T-helper 2 cell treated with Interferon-gamma antibody and Interleukin-4, amounts not matched to agents 5 μg/mL and 100 μg/mL, for 36 hours (primary cell): ENCODE measurements around the gene RELT.

Source experiments
- DNase-seq: peaks from one replicate; pipeline ENCODE4 v3.0.0; 2021; ENCODE audit warnings: low spot score
- H3K27ac Mint-ChIP-seq: one replicate; pipeline ENCODE4 v1.8.0; 2021; ENCODE audit warnings: mild to moderate bottlenecking, mixed read lengths
- H3K27me3 Mint-ChIP-seq: one replicate; pipeline ENCODE4 v1.8.0; 2021; ENCODE audit warnings: low read depth, mixed read lengths
- H3K36me3 Mint-ChIP-seq: one replicate; pipeline ENCODE4 v1.8.0; 2021; ENCODE audit warnings: low read depth, mixed read lengths
- H3K4me1 Mint-ChIP-seq: one replicate; pipeline ENCODE4 v1.8.0; 2021; ENCODE audit warnings: low read depth, mixed read lengths
- H3K4me3 Mint-ChIP-seq: one replicate; pipeline ENCODE4 v1.8.0; 2022; ENCODE audit warnings: mild to moderate bottlenecking, moderate library complexity, mixed read lengths
- H3K9me3 Mint-ChIP-seq: one replicate; pipeline ENCODE4 v1.8.0; 2021; ENCODE audit warnings: mixed read lengths

RELT gene

GRCh38 chr11:73376803-73377629 is 817 bp downstream of the RELT start:
- Mint-ChIP-seq H3K27ac (peak overlapping the region; percentile 100), H3K36me3 (peaks cover 6% of the 10 kb centered on the region), H3K4me3 (peak overlapping the region; percentile 100), H3K4me1 (peaks cover 31% of the 10 kb centered on the region), H3K9me3 (no peaks in the 10 kb centered on the region), H3K27me3 (no peaks in the 10 kb centered on the region)
- DNase-seq, result peak; percentile 68

- peaks cover 6% of the 10 kb centered on the region for H3K36me3 Mint-ChIP-seq
Measured at GRCh38 chr11:73379189-73379880, 3.1 kb downstream of the RELT start.

GRCh38 chr11:73380331-73380730 is 4.1 kb downstream of the RELT start:
- no peaks in the 10 kb centered on the region for H3K27me3 Mint-ChIP-seq
- no peaks in the 10 kb centered on the region for H3K9me3 Mint-ChIP-seq
- H3K36me3 Mint-ChIP-seq, result peaks cover 6% of the 10 kb centered on the region
- peak overlapping the region; percentile 12 for H3K27ac Mint-ChIP-seq
- H3K4me1 Mint-ChIP-seq, result peaks cover 52% of the 10 kb centered on the region
- DNase-seq, result no peak
- no peak overlapping the region for H3K4me3 Mint-ChIP-seq

More at GRCh38 chr11:73379189-73379880, 3.1 kb downstream of the RELT start:
- no peak overlapping the region for H3K4me3 Mint-ChIP-seq
- peaks cover 44% of the 10 kb centered on the region for H3K4me1 Mint-ChIP-seq
- no peak for DNase-seq
- H3K27me3 Mint-ChIP-seq, result no peaks in the 10 kb centered on the region
- H3K27ac Mint-ChIP-seq, result no peak overlapping the region
- no peaks in the 10 kb centered on the region for H3K9me3 Mint-ChIP-seq

- DNase-seq, result no peak
- H3K9me3 Mint-ChIP-seq, result no peaks in the 10 kb centered on the region
- H3K36me3 Mint-ChIP-seq, result peaks cover 6% of the 10 kb centered on the region
- H3K27ac Mint-ChIP-seq, result peak overlapping the region; percentile 12
- H3K4me3 Mint-ChIP-seq, result no peak overlapping the region
- H3K27me3 Mint-ChIP-seq, result no peaks in the 10 kb centered on the region
- H3K4me1 Mint-ChIP-seq, result peaks cover 53% of the 10 kb centered on the region
Measured at GRCh38 chr11:73380897-73381410, 4.8 kb downstream of the RELT start.

GRCh38 chr11:73381589-73381988 is 5.4 kb downstream of the RELT start:
- Mint-ChIP-seq H3K27ac (no peak overlapping the region), H3K27me3 (no peaks in the 10 kb centered on the region), H3K9me3 (no peaks in the 10 kb centered on the region), H3K36me3 (peaks cover 6% of the 10 kb centered on the region), H3K4me1 (peaks cover 58% of the 10 kb centered on the region), H3K4me3 (no peak overlapping the region)
- DNase-seq, result no peak

- H3K9me3 Mint-ChIP-seq, result no peaks in the 10 kb centered on the region
- H3K36me3 Mint-ChIP-seq, result peaks cover 2% of the 10 kb centered on the region
- DNase-seq, result no peak
- no peaks in the 10 kb centered on the region for H3K27me3 Mint-ChIP-seq
- H3K4me3 Mint-ChIP-seq, result no peak overlapping the region
- H3K27ac Mint-ChIP-seq, result peak overlapping the region; percentile 36
- H3K4me1 Mint-ChIP-seq, result peaks cover 61% of the 10 kb centered on the region
Measured at GRCh38 chr11:73382183-73382582, 6.0 kb downstream of the RELT start.

- H3K27me3 Mint-ChIP-seq, result no peaks in the 10 kb centered on the region
- H3K9me3 Mint-ChIP-seq, result no peaks in the 10 kb centered on the region
- H3K4me1 Mint-ChIP-seq, result peaks cover 57% of the 10 kb centered on the region
- no peak for DNase-seq
- no peak overlapping the region for H3K27ac Mint-ChIP-seq
- H3K36me3 Mint-ChIP-seq, result peaks cover 2% of the 10 kb centered on the region
- H3K4me3 Mint-ChIP-seq, result no peak overlapping the region
Measured at GRCh38 chr11:73382747-73383146, 6.5 kb downstream of the RELT start.

GRCh38 chr11:73383249-73384124 is 7.3 kb downstream of the RELT start:
- Mint-ChIP-seq H3K36me3 (peaks cover 4% of the 10 kb centered on the region), H3K4me1 (peaks cover 56% of the 10 kb centered on the region), H3K9me3 (no peaks in the 10 kb centered on the region), H3K27me3 (no peaks in the 10 kb centered on the region), H3K27ac (peak overlapping the region; percentile 74), H3K4me3 (no peak overlapping the region)
- DNase-seq, result no peak

GRCh38 chr11:73384125-73384441 is 7.9 kb downstream of the RELT start:
- Mint-ChIP-seq H3K4me1 (peaks cover 53% of the 10 kb centered on the region), H3K36me3 (peaks cover 5% of the 10 kb centered on the region), H3K4me3 (peak overlapping the region; percentile 58), H3K27ac (peak overlapping the region; percentile 60), H3K27me3 (no peaks in the 10 kb centered on the region), H3K9me3 (no peaks in the 10 kb centered on the region)
- DNase-seq, result no peak

- peak overlapping the region; percentile 60 for H3K27ac Mint-ChIP-seq
- DNase-seq, result no peak
- H3K9me3 Mint-ChIP-seq, result no peaks in the 10 kb centered on the region
- H3K4me3 Mint-ChIP-seq, result peak overlapping the region; percentile 58
- H3K27me3 Mint-ChIP-seq, result no peaks in the 10 kb centered on the region
- H3K4me1 Mint-ChIP-seq, result peaks cover 53% of the 10 kb centered on the region
- H3K36me3 Mint-ChIP-seq, result peaks cover 6% of the 10 kb centered on the region
Measured at GRCh38 chr11:73384531-73384871, 8.3 kb downstream of the RELT start.

GRCh38 chr11:73384872-73385689 is 8.9 kb downstream of the RELT start:
- DNase-seq, result no peak
- peaks cover 6% of the 10 kb centered on the region for H3K36me3 Mint-ChIP-seq
- no peaks in the 10 kb centered on the region for H3K27me3 Mint-ChIP-seq
- H3K4me3 Mint-ChIP-seq, result peak overlapping the region; percentile 58
- peak overlapping the region; percentile 60 for H3K27ac Mint-ChIP-seq
- H3K4me1 Mint-ChIP-seq, result peaks cover 57% of the 10 kb centered on the region
- H3K9me3 Mint-ChIP-seq, result no peaks in the 10 kb centered on the region

GRCh38 chr11:73386016-73386415 is 9.8 kb downstream of the RELT start:
- DNase-seq, result no peak
- peaks cover 57% of the 10 kb centered on the region for H3K4me1 Mint-ChIP-seq
- H3K27ac Mint-ChIP-seq, result peak overlapping the region; percentile 75
- no peaks in the 10 kb centered on the region for H3K9me3 Mint-ChIP-seq
- peak overlapping the region; percentile 58 for H3K4me3 Mint-ChIP-seq
- H3K27me3 Mint-ChIP-seq, result no peaks in the 10 kb centered on the region
- H3K36me3 Mint-ChIP-seq, result peaks cover 6% of the 10 kb centered on the region

- Mint-ChIP-seq H3K4me1 (peaks cover 54% of the 10 kb centered on the region), H3K9me3 (no peaks in the 10 kb centered on the region), H3K4me3 (no peak overlapping the region), H3K36me3 (peaks cover 6% of the 10 kb centered on the region), H3K27ac (peak overlapping the region; percentile 75), H3K27me3 (no peaks in the 10 kb centered on the region)
- DNase-seq, result no peak
Measured at GRCh38 chr11:73386546-73386945, 10.3 kb downstream of the RELT start.
